GM12892 (cell line): ENCODE results near the gene LTBP4.

Experiments used
- POLR2A ChIP-seq: IDR thresholded peaks from 2 replicates; pipeline ENCODE4 v1.6.1; 2011; ENCODE audit warnings: low read depth, low read length, control low read depth
- TAF1 ChIP-seq: IDR thresholded peaks from 2 replicates; pipeline ENCODE4 v1.6.1; 2011; ENCODE audit warnings: low read depth, mild to moderate bottlenecking, control low read depth, low read length, borderline replicate concordance

- TF ChIP-seq TAF1 (no peak), POLR2A (no peak)
These were observed 2.3 kb upstream of the LTBP4 start for GRCh38 chr19:40598918-40599307.
